Activated naive CD8-positive, alpha-beta T cell treated with anti-CD3 and anti-CD28 coated beads, Interleukin-2, amount 50 U/mL, for 16 hours (primary cell): ENCODE results near the gene FBXL17.

Experiments
- DNase-seq: peaks from one replicate; pipeline ENCODE4 v3.0.0-alpha.2; 2020; ENCODE audit warnings: low read depth, low spot score

FBXL17 gene

DNA sequence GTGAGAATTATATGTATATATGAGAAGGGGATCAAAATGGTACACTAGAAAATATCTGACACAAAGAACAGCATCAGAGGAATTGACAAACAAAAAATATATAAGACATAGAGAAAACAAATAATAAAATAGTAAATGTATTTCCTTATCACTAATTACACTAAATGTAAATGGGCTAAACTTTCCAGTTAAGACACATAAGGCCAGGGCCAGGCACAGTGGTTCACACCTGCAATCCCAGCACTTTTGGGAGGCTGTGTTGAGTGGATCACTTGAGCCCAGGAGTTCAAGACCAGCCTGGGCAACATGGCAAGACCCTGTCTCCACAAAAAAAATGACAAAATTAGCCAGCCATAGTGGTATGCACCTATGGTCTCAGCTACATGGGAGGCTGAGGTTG lies 8.5 kb downstream of the FBXL17 start:
- no peak for DNase-seq

- DNase-seq, result no peak
Measured at GRCh38 chr5:108372369-108372768, 9.5 kb downstream of the FBXL17 start.

DNA sequence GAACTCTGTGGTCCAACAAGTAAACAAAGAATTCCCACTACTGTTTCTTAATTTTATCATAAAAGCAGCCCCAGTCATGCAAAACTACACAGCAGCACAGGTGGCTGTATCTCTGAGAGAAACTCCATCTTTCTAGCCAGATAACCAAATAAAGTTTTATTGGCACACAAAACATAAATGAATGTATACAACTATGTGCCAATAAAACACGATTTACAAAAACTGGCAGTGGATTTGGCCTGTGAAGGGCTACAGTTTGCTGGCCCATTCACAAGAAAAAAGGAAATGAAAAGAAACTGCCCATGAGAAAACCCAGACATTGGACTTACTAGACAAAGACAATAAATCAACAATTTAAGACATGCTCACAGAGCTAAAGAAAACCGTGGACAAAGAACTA lies 10.6 kb downstream of the FBXL17 start:
- no peak for DNase-seq

- DNase-seq, result no peak
Measured at GRCh38 chr5:108369167-108369566, 12.7 kb downstream of the FBXL17 start.

- DNase-seq, result no peak
Measured at GRCh38 chr5:108367679-108368334, 14.1 kb downstream of the FBXL17 start.

GRCh38 chr5:108366500-108366899 lies 15.4 kb downstream of the FBXL17 start:
- DNase-seq, result no peak

GRCh38 chr5:108361771-108362170 lies 20.1 kb downstream of the FBXL17 start:
- no peak for DNase-seq

GRCh38 chr5:108361239-108361638 lies 20.7 kb downstream of the FBXL17 start:
- DNase-seq, result no peak

GRCh38 chr5:108360280-108360679 lies 21.6 kb downstream of the FBXL17 start:
- no peak for DNase-seq

DNA sequence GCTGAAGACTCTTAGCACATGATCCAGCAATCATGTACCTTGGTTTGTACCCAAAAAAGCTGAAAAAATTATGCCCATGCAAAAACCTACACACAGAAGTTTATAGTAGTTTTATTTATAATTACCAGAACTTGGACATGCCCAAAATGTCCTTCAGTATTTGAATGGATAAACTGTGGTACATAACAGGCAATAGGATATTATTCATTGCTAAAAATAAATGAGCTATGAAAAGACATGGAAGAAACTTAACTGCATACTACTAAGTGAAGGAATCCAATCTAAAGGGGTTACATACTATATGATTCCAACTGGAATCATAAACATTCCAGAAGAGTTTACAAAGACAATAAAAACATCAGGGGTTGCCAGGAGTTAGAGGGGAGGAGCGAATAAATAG lies 25.6 kb downstream of the FBXL17 start:
- DNase-seq, result no peak

- no peak for DNase-seq
Measured at GRCh38 chr5:108353087-108353486, 28.8 kb downstream of the FBXL17 start.

DNA sequence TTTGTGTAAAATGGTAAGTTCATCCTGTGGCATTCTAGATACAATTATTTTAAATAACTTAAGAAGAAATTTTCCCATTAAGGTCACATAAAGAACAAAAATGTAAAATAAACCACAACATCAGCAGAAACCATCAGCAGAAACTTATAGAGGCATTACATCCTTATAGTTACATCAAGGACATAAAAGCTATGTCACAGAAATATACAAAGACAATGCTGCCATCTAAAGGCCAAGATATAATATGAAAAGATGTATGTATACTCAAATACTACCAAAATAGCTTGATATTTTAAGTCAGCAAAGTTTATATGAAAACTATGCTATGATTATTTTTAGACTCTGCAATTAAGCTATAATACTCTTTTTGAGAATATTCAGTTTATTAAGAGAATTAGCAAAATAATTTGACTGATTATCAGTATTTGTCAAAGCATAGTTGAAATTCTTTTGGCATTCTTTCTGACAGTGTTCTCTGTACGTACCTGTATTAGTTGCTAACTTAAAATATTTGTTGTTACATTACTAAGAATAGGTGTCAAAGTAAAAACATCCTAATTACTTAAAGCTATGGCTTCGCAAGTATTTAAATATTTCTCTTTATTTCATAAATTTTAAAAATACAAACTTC lies 36.2 kb downstream of the FBXL17 start:
- DNase-seq, result no peak

DNA sequence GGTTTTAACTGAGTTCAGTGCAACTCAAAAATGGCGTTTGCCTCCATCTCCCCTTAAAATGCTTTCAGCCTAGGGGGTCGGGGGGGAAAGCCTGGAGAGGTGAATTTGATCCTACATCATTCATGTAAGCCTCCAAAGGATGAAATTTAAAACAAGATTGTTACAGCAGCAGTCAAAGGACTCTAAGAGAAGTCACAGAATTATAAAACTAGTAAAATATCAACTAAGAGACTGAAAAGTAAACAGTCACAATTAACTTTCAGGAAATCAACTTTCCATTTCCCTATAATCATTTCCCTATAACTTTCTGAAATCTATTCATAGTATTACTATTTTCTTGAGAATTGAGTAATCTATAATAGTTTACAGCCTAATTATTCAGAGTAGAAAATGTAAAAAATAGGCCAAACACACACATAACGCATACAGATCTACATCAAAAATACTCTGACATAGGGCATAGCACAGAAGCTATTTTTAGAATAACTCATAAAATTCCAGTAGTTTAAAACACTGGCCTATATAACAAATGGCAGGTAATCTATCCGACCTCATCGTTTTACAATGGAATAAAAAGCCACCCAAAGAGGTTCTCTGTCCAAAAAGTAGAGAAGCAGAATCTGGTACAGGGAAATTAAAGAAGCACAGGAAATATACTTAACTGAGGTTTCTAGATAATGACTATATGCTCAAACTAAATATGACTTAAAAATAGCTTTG lies 37.6 kb downstream of the FBXL17 start:
- DNase-seq, result no peak

- DNase-seq, result no peak
Measured at GRCh38 chr5:108341866-108342265, 40.0 kb downstream of the FBXL17 start.

DNA sequence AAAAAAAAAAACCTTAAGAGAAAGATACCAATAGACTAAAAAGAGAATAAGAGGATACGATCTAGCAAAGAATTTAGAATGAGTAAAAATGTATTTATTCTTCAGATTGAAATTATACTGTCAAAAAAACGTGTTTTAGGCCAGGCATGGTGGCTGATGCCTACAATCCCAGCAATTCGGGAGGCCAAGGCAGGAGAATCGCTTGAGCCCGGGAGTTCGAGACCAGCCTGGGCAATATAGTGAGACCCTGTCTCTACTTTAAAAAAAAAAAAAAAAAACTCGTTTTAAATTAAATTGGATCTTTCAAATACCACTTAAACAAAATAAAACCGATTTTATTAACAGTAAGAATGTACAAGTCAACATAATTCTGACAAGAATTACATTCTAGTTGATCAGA lies 41.8 kb downstream of the FBXL17 start:
- DNase-seq, result no peak

- no peak for DNase-seq
Measured at GRCh38 chr5:108339220-108339619, 42.7 kb downstream of the FBXL17 start.

- no peak for DNase-seq
Measured at GRCh38 chr5:108334225-108334624, 47.7 kb downstream of the FBXL17 start.

DNA sequence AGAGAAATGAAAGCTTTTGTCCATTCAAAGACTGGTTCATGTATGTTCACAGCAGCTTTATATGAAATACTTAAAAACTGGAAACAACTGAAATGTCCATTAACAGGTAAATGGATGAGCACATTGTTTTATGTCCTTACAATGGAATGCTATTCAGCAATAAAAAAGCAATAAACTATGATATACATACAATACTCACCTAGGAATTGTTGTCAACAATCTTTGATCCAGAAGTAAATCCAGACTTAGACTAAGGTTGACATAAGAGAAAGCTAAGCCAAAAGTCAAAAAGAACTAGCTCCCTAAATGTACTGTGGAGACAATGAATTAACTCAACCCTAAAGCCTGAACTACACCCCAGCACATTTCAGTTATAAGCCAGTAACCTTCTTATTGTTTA lies 54.9 kb downstream of the FBXL17 start:
- no peak for DNase-seq

- no peak for DNase-seq
Measured at GRCh38 chr5:108324886-108325285, 57.0 kb downstream of the FBXL17 start.

- no peak for DNase-seq
Measured at GRCh38 chr5:108321341-108321740, 60.6 kb downstream of the FBXL17 start.

DNA sequence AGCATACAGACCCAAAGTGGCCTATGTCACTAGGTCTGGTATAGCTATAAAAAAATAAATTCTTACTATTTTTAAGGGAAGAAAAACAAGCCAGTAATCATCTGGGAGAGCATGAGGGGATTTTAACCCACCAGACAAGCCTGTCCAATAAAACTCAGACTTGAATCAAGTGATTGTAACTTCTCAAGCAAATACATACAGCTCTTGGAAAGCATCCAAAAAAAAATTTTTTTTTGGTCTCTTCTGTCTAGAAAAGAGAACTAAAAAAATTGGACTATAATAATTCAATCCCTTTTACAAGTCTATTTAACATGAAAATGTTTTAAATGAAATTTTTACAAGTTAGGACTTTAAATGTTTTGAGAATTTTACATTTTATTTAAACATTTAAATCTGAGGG lies 61.7 kb downstream of the FBXL17 start:
- DNase-seq, result no peak

GRCh38 chr5:108315829-108316228 lies 66.1 kb downstream of the FBXL17 start:
- no peak for DNase-seq

- DNase-seq, result no peak
Measured at GRCh38 chr5:108312258-108312657, 69.6 kb downstream of the FBXL17 start.
